Measurements from ENCODE around the gene MFAP3. TPM values are rescaled to one million over a fixed set of nuclear protein-coding genes. Genes with fewer than 3 reads are reported as not detected.

Gene MFAP3
- total and polyA plus RNA-seq, 10 of the 15 experiments (the other 5 are each of a cell fraction or from before 2014, with no cell fraction given) = 2.5 to 22.9 (median 13.4) TPM

DNA sequence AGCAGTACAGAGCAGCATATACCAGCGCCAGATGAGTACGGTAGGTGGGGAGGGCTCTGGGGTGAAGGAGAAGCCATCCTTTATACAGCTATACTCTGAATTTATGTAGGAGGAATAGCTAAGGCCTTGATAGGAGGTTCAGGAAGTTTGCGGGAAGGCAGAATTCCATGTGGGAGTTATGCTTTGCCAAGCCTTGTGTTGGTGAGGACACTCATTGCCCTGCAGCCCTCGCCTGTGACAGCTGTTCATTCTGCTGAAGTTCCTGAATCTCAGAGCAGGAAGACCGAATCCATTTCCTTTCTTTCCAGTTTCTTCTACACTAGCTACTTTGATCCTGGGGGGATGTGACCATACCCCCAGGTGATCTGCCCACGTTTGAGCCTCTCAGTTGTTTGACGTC, 7.7 kb downstream of the MFAP3 start:
- ChIA-PET RAD21 (ENCODE audit: unreplicated experiment) (no interaction called here), CTCF (interaction anchor here (0.6 to 1.5 kb wide), 3 partner anchors 26 to 71 kb away, joined by 3 to 6 read pairs (median 5); no protein-coding TSS in a partner anchor), SMC1A (ENCODE audit: uncharacterized antibody, unreplicated experiment) (interaction anchor here (0.7 to 1.5 kb wide), 4 partner anchors 10 to 71 kb away, joined by 3 to 4 read pairs (median 3); no protein-coding TSS in a partner anchor), POLR2A (interaction anchor here (0.8 kb wide), 1 partner anchor 10 kb away, joined by 3 read pairs; no protein-coding TSS in a partner anchor)
- peaks cover 3% of the 10 kb centered on the region; the same call in 1 of the 2 replicates for H3K4me1 ChIP-seq (ENCODE audit: control insufficient read depth, insufficient read depth, low read length)
- H3K9ac ChIP-seq (ENCODE audit: control insufficient read depth, insufficient read depth, low read length) = no peak overlapping the region
- 90% methylated on average over 7 of the region's 7 CpGs for WGBS (ENCODE audit: insufficient coverage, insufficient replicate concordance, low lambda C conversion rate, missing lambda C conversion rate)
- peaks cover 0 to 5% of the 10 kb centered on the region in 2 experiments; a peak in 1 of 4 replicates for H3K36me3 ChIP-seq (ENCODE audit: control insufficient read depth in 2 of 2, insufficient read depth in 2 of 2, low read length in 1 of 2)
- H3K27ac ChIP-seq (ENCODE audit: control insufficient read depth, insufficient read depth) = no peak overlapping the region
- H3K27me3 ChIP-seq (replicated peaks in 1 of 2; ENCODE audit: control insufficient read depth in 2 of 2, insufficient read depth in 2 of 2, low read length in 1 of 2) = no peaks in the 10 kb centered on the region
- no peak overlapping the region for H3K4me3 ChIP-seq
- intact Hi-C loops (cut with micrococcal nuclease; ENCODE audit: unreplicated experiment) = no loop called here
- H3K4me2 ChIP-seq (ENCODE audit: control insufficient read depth, insufficient read depth) = no peak overlapping the region
- H2AFZ ChIP-seq (ENCODE audit: control insufficient read depth, low read depth, low read length) = no peak overlapping the region
- BruUV-seq (replicated peaks) = no TSS peak
- FAIRE-seq = no peak
- in situ Hi-C loops (cut with MboI) = no loop called here
- peaks cover 14% of the 10 kb centered on the region for H3K79me2 ChIP-seq (ENCODE audit: control insufficient read depth, insufficient read depth, low read length)
- no peak for DNase-seq (ENCODE audit: low read depth, low spot score)
- no peak for ATAC-seq
- peaks cover 4% of the 10 kb centered on the region; the same call in 1 of the 2 replicates for H4K20me1 ChIP-seq (ENCODE audit: control insufficient read depth, insufficient read depth)
- H3K9me3 ChIP-seq (replicated peaks; ENCODE audit: control insufficient read depth, insufficient read depth, low read length) = no peaks in the 10 kb centered on the region
- TF ChIP-seq RUNX3 (IDR thresholded peaks at IDR 0.05; ENCODE audit: low read length) = no peak
- TF ChIP-seq, protein P1, sequence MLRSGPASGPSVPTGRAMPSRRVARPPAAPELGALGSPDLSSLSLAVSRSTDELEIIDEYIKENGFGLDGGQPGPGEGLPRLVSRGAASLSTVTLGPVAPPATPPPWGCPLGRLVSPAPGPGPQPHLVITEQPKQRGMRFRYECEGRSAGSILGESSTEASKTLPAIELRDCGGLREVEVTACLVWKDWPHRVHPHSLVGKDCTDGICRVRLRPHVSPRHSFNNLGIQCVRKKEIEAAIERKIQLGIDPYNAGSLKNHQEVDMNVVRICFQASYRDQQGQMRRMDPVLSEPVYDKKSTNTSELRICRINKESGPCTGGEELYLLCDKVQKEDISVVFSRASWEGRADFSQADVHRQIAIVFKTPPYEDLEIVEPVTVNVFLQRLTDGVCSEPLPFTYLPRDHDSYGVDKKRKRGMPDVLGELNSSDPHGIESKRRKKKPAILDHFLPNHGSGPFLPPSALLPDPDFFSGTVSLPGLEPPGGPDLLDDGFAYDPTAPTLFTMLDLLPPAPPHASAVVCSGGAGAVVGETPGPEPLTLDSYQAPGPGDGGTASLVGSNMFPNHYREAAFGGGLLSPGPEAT (IDR thresholded peaks at IDR 0.05; ENCODE audit: low read depth) = no peak
- no peak for TF ChIP-seq RFX5 (IDR thresholded peaks at IDR 0.05; ENCODE audit: low read depth, low read length)
- TF ChIP-seq HDAC6 (IDR thresholded peaks at IDR 0.05; ENCODE audit: unreplicated experiment) = no peak
- TF ChIP-seq SREBF1 (IDR thresholded peaks at IDR 0.05; ENCODE audit: low read length) = no peak
- TF ChIP-seq RAD21 (IDR thresholded peaks at IDR 0.05; ENCODE audit: insufficient read depth, low read depth, low read length) = no peak
- TF ChIP-seq, protein P2, sequence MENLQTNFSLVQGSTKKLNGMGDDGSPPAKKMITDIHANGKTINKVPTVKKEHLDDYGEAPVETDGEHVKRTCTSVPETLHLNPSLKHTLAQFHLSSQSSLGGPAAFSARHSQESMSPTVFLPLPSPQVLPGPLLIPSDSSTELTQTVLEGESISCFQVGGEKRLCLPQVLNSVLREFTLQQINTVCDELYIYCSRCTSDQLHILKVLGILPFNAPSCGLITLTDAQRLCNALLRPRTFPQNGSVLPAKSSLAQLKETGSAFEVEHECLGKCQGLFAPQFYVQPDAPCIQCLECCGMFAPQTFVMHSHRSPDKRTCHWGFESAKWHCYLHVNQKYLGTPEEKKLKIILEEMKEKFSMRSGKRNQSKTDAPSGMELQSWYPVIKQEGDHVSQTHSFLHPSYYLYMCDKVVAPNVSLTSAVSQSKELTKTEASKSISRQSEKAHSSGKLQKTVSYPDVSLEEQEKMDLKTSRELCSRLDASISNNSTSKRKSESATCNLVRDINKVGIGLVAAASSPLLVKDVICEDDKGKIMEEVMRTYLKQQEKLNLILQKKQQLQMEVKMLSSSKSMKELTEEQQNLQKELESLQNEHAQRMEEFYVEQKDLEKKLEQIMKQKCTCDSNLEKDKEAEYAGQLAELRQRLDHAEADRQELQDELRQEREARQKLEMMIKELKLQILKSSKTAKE (IDR thresholded peaks at IDR 0.05; ENCODE audit: low read depth, poor library complexity, severe bottlenecking) = no peak
- TF ChIP-seq KAT2A (conservative IDR thresholded peaks at IDR 0.05; ENCODE audit: control insufficient read depth, low read depth, low read length) = no peak
- TF ChIP-seq, protein P3, sequence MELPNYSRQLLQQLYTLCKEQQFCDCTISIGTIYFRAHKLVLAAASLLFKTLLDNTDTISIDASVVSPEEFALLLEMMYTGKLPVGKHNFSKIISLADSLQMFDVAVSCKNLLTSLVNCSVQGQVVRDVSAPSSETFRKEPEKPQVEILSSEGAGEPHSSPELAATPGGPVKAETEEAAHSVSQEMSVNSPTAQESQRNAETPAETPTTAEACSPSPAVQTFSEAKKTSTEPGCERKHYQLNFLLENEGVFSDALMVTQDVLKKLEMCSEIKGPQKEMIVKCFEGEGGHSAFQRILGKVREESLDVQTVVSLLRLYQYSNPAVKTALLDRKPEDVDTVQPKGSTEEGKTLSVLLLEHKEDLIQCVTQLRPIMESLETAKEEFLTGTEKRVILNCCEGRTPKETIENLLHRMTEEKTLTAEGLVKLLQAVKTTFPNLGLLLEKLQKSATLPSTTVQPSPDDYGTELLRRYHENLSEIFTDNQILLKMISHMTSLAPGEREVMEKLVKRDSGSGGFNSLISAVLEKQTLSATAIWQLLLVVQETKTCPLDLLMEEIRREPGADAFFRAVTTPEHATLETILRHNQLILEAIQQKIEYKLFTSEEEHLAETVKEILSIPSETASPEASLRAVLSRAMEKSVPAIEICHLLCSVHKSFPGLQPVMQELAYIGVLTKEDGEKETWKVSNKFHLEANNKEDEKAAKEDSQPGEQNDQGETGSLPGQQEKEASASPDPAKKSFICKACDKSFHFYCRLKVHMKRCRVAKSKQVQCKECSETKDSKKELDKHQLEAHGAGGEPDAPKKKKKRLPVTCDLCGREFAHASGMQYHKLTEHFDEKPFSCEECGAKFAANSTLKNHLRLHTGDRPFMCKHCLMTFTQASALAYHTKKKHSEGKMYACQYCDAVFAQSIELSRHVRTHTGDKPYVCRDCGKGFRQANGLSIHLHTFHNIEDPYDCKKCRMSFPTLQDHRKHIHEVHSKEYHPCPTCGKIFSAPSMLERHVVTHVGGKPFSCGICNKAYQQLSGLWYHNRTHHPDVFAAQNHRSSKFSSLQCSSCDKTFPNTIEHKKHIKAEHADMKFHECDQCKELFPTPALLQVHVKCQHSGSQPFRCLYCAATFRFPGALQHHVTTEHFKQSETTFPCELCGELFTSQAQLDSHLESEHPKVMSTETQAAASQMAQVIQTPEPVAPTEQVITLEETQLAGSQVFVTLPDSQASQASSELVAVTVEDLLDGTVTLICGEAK (IDR thresholded peaks at IDR 0.05; ENCODE audit: borderline replicate concordance) = no peak
- no peak for TF ChIP-seq SREBF2 (IDR thresholded peaks at IDR 0.05; ENCODE audit: low read length)
- no peak for TF ChIP-seq MTA2 (IDR thresholded peaks at IDR 0.05; ENCODE audit: low read depth)
- TF ChIP-seq, protein P4, sequence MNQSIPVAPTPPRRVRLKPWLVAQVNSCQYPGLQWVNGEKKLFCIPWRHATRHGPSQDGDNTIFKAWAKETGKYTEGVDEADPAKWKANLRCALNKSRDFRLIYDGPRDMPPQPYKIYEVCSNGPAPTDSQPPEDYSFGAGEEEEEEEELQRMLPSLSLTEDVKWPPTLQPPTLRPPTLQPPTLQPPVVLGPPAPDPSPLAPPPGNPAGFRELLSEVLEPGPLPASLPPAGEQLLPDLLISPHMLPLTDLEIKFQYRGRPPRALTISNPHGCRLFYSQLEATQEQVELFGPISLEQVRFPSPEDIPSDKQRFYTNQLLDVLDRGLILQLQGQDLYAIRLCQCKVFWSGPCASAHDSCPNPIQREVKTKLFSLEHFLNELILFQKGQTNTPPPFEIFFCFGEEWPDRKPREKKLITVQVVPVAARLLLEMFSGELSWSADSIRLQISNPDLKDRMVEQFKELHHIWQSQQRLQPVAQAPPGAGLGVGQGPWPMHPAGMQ (IDR thresholded peaks at IDR 0.05; ENCODE audit: borderline replicate concordance) = no peak
- no peak for TF ChIP-seq MYB (IDR thresholded peaks at IDR 0.05; ENCODE audit: borderline replicate concordance, low read depth, low read length)
- TF ChIP-seq HDAC2 (IDR thresholded peaks at IDR 0.05) = no peak

All from GM12878 (cell line).